Skeletal muscle cell (primary cell): ENCODE results near the gene ADAMTS18.

Experiments used
- DNase-seq: peaks from one replicate; pipeline ENCODE4 v3.0.0-alpha.2; 2010; ENCODE audit warnings: low read depth
- H3K4me3 ChIP-seq: 2 replicates; pipeline ENCODE4 v1.5.1; 2011; ENCODE audit warnings: low read depth, mild to moderate bottlenecking, control low read depth, low read length, moderate library complexity

The ADAMTS18 gene

DNA sequence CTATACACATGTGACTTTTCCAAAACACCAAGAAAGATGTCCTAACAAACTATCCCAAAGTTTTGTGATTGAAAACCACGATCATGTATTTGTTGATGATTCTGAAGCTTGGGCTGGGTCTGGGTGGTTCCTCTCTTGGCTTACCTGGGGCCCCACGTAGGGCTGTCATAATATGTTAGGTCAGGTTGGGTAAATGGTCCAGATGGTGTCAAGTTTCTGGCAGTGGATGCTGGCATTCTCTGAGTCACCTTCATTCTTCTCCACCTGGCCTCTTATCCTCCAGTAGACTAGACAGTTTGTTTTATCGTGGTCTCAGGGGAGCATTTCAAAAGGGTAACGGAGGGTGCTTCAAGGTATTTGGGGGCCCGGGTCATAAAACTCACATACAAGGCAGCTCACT is 196.2 kb downstream of the ADAMTS18 start:
- DNase-seq: no peak
- H3K4me3 ChIP-seq: no peak overlapping the region

DNA sequence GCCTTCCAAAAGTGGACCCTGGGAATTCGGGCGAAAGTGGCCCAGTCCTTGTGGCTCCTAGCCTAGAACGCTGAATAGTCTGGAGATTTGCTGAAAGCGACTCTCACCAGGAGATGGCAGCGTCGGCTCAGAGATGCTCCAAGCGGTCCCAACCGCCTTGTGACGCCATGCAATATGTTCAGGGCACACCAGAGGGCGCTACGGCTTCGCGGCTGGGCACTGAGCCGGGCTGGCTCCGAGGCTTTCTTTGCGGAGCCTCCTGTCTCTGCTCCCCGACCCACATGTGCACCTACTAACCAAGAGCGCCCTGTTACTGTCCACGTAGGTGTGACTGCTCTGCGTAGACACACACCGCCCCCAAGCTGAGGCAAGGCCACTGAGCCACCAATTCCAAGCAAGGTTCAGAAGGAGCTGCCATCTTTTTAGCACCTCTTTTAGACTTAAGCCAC is 198.7 kb downstream of the ADAMTS18 start:
- DNase-seq: no peak
- peak overlapping the region; percentile 16 for H3K4me3 ChIP-seq

DNA sequence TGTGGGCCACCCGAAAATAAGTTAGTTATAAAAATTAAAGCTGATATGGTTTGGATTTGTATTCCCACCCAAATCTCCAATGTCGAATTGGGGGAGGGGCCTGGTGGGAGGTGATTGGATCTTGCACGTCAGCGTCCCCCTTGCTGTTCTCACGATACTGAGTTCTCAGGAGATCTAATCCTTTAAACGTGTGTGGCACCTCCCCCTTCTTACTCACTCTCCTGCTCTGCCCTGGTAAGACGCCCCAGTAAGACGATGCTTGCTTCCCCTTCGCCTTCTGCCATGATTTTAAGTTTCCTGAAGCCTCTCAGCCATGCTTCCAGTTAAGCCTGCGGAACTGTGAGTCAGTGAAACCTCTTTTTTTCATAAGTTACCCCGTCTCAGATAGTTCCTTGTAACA is 200.2 kb downstream of the ADAMTS18 start:
- no peak overlapping the region for H3K4me3 ChIP-seq
- no peak for DNase-seq

DNA sequence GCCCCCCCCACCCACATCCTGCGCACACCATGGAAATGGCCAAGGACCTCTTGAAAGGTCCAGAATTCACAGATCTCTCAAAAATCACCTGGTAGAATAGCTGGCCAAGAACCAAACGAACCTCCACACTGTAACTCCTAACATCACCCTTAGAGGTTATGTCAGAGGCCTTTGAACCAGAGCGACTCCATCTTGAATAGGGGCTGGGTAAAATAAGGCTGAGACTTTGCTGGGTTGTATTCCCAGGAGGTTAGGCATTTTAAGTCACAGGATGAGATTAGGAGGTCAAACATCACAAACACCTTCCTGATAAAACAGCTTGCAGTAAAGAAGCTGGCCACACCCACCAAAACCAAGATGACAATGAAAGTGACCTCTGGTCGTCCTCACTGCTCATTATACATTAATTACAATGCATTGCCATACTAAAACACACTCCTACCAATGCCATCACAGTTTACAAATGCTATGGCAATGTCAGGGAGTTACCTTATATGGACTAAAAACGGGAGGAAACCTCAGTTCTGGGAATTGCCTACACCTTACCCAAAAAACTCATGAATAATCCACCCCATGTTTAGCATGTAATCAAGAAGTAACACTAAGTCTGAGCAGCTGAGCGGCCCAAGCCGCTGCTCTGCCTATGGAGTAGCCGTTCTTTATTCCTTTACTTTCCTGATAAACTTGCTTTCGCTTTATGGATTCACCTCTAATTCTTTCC is 200.9 kb downstream of the ADAMTS18 start:
- no peak overlapping the region for H3K4me3 ChIP-seq
- no peak for DNase-seq
